ENCODE data around the gene DDX52.
"Not testable (repeated sequence)": the region's sequence is repeated elsewhere in the genome, so short reads cannot be mapped to it uniquely, and the experiment has no call there.

The DDX52 gene

DNA sequence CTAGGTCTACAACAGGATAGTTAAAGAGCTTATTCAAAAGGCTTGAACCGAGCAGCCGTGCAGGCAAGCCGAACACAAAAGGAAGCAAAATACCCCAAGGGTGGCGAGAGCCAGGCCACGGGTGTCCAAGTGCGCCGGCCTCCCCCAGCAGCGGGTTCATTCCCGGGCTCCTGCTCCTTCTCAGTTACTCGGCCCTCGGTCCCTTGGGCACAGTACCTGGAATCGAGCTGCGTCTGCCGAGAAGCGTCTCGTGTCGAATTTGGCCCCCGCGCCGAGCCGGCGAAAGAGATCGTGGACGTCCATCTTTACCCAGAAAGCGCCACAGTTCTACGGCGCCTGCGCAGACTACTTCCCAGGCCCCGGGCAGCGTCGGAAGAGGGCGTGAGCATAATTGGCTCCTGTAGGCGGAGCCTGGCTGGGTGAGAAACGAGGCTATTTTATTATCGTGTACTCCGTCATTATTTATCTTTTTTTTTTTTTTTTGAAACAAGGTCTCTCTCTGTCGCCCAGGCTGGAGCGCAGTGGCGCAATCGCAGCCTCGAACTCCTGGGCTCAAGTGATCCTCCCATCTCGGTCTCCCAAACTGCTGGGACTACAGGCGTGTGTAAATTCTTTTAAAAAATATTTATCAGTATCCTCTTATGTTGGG lies at the start of gene DDX52:
Gene DDX52, minus strand, starts transcription at position 329 of the 649 bp plus-strand sequence. Its CDS starts 26 bp downstream, at position 303.
- DNase-seq (ENCODE audit: low read depth in 4 of 4, low spot score in 1 of 4): peak; percentile 69 to 80 (median 76)

DNA sequence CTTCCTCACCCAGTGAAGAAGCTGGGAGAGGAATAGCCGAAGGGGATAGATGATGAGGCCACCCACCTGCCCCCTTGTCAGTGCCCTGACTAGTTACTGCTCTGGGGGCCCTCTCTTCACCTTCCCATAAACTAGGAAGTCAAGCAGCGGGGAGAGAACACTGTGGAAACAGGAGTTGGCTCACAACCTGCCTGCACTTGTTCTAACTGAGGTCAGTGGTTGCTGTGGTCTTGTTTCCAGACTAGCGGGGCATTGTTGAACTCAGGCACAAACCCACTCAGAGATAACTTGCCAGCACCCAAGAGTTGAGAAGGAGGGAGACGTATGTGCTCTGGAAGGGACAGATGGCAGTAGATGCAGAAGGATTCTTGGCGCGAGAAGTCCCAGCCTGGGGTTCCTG lies 48.6 kb upstream of the DDX52 start:
- DNase-seq (ENCODE audit: low read depth in 4 of 4, low spot score in 1 of 4): no peak

- no peak for DNase-seq (ENCODE audit: low read depth in 4 of 4, low spot score in 1 of 4)
These were observed 46.1 kb upstream of the DDX52 start for GRCh38 chr17:37689317-37689716.

DNA sequence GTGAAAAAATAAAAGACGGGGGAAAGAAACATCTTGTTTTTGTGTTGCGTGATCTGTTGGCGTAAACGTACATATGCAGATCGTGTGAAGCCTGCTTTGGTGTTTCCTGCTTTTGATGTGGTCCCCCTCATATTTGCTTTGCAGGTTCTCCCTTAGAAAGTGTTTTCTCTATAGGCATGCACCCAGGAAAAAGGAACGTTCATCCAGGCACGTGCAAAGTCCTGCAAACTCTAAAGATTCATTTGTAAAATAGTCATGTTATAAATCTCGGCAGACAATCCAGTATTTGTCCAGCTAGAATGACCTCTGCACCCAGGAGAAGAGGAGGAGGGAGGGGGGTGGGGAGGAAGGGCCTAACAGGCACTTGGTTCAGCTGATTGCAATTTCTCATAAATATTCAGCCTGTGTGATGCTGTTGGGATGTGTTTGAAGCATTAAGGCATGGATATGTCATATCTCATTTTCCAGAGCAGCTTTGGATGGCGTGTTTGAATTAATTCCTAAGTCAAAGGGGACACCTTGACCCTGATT lies 40.3 kb upstream of the DDX52 start:
- DNase-seq (ENCODE audit: low read depth in 4 of 4, low spot score in 1 of 4): no peak

DNA sequence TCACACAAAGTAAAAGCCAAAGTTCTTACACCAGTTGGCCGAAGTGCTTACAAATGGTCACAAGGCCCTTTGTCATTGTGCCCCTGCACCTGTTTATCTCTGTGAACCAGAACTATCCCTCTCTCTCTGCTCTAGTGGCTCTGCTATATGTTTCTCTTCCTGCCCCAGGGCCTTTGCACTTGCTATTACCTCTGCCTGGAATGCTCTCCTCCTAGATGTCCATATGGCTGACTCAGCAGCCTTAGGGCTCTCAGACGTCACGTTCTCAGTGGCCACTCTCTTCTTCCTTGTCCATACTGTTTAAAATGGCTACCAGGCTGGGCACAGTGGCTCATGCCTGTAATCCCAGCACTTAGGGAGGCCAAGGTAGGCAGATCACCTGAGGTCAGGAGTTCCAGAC lies 38.8 kb upstream of the DDX52 start:
- DNase-seq (ENCODE audit: low read depth in 4 of 4, low spot score in 1 of 4): no peak

- DNase-seq (ENCODE audit: low read depth in 4 of 4, low spot score in 1 of 4): not testable (repeated sequence)
These were observed 36.7 kb upstream of the DDX52 start for GRCh38 chr17:37679995-37680394.

- DNase-seq (ENCODE audit: low read depth in 4 of 4, low spot score in 1 of 4): no peak
These were observed 34.8 kb upstream of the DDX52 start for GRCh38 chr17:37678036-37678435.

- DNase-seq (ENCODE audit: low read depth in 4 of 4, low spot score in 1 of 4): no peak
These were observed 33.8 kb upstream of the DDX52 start for GRCh38 chr17:37677021-37677420.

GRCh38 chr17:37676115-37676925 lies 33.1 kb upstream of the DDX52 start:
- DNase-seq (ENCODE audit: low read depth in 4 of 4, low spot score in 1 of 4): no peak

GRCh38 chr17:37674511-37674910 lies 31.3 kb upstream of the DDX52 start:
- DNase-seq (ENCODE audit: low read depth in 4 of 4, low spot score in 1 of 4): no peak

DNA sequence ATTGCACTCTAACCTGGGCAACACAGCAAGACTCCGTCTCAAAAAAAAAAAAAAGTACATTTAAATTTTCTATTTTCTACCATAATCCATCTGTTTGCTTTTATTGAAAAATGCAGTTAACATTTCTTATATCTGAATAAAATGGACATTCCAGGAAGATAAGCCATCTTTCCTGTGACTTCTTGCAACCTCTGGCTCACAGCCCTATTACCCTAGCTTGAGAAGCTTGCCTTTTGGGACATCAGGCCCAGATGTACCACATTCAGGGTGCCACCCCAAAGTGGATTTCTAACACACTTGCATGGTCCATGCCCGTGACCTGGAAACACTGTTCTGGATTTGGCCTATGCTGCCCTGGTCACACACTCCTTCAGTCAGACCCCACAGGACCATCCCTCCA lies 30.1 kb upstream of the DDX52 start:
- no peak for DNase-seq (ENCODE audit: low read depth in 4 of 4, low spot score in 1 of 4)

DNA sequence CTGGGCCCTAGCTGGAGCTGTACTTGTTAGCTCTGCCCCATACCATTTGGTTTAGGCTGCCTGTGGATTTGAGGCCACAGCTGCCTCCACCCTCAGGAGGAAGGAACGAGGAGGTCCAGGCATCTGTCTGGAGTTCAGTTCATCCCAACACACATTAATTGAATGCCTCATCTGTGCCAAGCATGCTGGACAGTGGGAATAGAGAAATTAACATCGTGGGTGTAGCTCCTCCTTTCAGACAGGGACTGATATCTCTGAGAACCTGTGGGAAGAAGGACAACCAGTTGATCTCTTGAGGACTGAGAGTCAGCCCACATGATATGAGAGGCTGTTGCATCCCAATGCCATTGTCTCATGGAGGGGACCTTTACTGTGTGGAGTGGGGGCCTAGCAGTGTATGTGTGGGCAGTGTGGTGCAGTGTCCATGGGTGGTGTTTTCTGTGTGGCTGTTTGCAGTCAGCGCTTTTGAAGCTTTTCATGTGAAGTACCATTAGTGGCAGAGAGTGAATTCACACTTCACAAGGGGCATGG lies 29.4 kb upstream of the DDX52 start:
- no peak for DNase-seq (ENCODE audit: low read depth in 4 of 4, low spot score in 1 of 4)

- no peak for DNase-seq (ENCODE audit: low read depth in 4 of 4, low spot score in 1 of 4)
These were observed 28.7 kb upstream of the DDX52 start for GRCh38 chr17:37671824-37672547.

DNA sequence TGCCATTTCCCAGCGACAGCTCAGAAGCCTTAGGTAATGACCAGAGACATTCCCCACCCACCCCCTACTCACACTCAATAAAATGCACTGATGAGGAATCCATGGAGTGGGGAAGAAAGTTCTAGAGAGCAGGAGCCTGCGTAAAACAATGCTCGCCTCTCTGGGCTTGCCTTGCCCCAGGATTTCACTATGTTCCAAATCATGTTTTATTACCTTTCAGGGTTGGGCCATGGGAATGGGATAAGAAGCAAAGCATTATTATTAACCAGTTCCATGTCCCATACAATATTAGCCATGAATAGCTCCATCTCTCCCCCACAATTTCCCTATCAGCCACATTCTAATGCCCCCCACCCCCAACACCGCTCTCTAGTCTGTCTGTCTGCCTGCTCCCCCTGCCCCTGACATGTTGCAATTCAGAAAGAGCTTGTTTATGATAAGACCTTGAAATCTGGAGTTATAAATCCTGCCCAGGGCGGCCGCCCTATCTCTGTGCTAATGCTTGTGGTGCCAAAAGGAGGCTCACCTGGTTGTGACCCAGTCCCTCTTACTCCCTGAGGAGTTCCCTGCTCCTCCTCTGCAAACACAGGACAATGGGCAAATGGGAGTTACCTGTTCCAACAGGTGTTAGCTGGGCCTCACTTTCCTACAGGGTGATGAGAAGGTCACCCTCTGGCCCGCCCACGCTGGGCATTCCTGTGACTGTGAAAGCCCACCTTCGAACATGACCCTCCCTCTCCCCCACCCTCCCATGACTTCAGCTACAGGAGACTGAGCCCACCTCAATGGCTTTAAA lies 28.0 kb upstream of the DDX52 start:
- no peak for DNase-seq (ENCODE audit: low read depth in 4 of 4, low spot score in 1 of 4)

GRCh38 chr17:37667039-37667438 lies 23.8 kb upstream of the DDX52 start:
- DNase-seq (ENCODE audit: low read depth in 4 of 4, low spot score in 1 of 4): no peak

GRCh38 chr17:37664214-37664613 lies 21.0 kb upstream of the DDX52 start:
- no peak for DNase-seq (ENCODE audit: low read depth in 4 of 4, low spot score in 1 of 4)

DNA sequence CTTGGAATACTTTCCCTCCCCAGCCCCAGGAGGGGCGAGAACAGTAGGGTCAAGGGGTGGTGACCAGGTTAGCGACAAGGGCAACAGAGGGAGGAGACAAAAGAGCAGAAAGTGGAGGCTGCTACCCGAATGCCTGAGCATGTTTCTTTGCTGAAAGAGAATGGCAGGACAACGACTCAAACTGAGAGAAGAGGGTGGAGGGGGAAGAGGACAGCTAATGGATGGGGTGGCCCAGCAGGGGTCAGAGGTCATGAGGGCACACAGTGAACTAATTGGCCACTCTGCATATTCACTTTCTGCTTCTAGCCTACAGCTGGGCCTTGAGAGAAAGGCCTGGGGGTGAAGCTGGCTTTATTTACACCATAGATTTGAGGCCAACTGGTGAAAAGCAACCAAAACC lies 19.1 kb upstream of the DDX52 start:
- DNase-seq (ENCODE audit: low read depth in 4 of 4, low spot score in 1 of 4): no peak

- DNase-seq (ENCODE audit: low read depth in 4 of 4, low spot score in 1 of 4): no peak
These were observed 18.3 kb upstream of the DDX52 start for GRCh38 chr17:37661400-37662014.

GRCh38 chr17:37659925-37660324 lies 16.7 kb upstream of the DDX52 start:
- no peak for DNase-seq (ENCODE audit: low read depth in 4 of 4, low spot score in 1 of 4)

DNA sequence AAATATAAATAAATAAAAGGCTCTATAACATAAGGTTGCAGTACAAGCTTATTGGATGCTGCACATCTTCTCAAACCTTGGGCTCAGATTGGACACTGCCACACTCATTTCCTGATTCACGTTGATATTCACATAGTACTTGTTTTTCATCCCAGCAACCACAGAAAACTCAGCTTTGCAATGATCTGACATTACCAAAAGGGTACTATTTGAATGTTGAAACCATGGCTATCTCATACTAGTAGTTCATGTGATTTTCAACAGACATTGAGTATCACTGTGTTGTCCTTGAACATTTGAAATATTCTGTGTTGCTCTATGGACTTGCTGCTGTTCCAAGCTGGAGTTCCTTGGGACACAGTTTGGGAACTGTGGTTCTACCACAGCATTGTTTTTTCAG lies 14.0 kb upstream of the DDX52 start:
- DNase-seq (ENCODE audit: low read depth in 4 of 4, low spot score in 1 of 4): no peak
